ENCODE results near the gene SARS2.

DNA sequence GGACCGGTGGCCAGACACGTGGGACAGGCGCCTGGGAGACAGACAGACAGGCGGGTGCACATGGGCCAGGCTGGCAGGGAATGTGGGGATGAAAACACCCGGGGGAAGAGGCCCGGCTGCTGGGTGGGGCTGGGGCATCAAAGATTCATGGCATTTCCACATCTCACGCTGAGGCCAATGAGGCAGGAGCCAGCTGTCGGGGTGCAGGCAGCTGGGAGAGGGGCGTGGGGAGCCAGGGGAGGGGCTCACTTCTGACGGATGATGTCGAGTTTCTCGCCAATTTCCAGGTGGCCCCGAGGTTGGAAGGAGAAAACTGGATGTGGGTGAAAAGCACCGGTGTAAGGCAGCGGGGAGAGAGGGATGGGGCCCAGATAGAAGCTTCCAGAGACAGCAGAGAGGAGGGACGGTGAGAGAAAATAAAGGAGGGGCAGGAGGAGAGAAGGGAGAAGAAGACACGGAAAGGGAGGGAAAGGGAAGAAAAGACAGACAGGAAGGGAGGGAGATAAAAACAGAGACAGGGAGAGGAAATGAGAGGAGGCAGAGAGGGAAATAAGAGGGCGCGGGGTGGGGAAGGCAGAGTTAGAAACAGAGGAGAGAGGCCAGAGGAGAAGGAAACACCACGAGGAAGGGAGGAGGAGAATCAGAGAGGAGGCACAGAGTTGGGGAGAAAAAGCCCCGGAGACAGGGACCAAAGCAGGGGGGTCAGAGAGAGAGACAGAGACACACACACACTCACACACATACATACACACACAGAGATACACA lies 10.5 kb downstream of the SARS2 start:
- TF ChIP-seq, protein P1, sequence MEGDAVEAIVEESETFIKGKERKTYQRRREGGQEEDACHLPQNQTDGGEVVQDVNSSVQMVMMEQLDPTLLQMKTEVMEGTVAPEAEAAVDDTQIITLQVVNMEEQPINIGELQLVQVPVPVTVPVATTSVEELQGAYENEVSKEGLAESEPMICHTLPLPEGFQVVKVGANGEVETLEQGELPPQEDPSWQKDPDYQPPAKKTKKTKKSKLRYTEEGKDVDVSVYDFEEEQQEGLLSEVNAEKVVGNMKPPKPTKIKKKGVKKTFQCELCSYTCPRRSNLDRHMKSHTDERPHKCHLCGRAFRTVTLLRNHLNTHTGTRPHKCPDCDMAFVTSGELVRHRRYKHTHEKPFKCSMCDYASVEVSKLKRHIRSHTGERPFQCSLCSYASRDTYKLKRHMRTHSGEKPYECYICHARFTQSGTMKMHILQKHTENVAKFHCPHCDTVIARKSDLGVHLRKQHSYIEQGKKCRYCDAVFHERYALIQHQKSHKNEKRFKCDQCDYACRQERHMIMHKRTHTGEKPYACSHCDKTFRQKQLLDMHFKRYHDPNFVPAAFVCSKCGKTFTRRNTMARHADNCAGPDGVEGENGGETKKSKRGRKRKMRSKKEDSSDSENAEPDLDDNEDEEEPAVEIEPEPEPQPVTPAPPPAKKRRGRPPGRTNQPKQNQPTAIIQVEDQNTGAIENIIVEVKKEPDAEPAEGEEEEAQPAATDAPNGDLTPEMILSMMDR (IDR thresholded peaks at IDR 0.05) = no peak
- no peak for TF ChIP-seq POLR2A (IDR thresholded peaks at IDR 0.05)
